Type B pancreatic cell (in vitro differentiated cells): ENCODE data around the gene LRIG1. TPM values are rescaled to one million over a fixed set of nuclear protein-coding genes. Genes with fewer than 3 reads are reported as not detected.

ENCODE experiments used
- DNase-seq: peaks from one replicate; pipeline ENCODE4 v3.0.0; 2021; ENCODE audit warnings: mixed read lengths; ENCODE audit not compliant: unreplicated experiment; ENCODE audit errors: extremely low spot score
- H3K27ac Mint-ChIP-seq: 2 replicates; pipeline ENCODE4 v1.8.0; 2021; ENCODE audit warnings: mild to moderate bottlenecking, mixed read lengths
- H3K27me3 Mint-ChIP-seq: 2 replicates; pipeline ENCODE4 v1.8.0; 2021; ENCODE audit warnings: mixed read lengths
- H3K36me3 Mint-ChIP-seq: 2 replicates; pipeline ENCODE4 v1.8.0; 2021; ENCODE audit warnings: mixed read lengths
- H3K4me1 Mint-ChIP-seq: one replicate; pipeline ENCODE4 v1.8.0; 2021; ENCODE audit warnings: mixed read lengths; ENCODE audit not compliant: unreplicated experiment
- H3K4me3 Mint-ChIP-seq: 2 replicates; pipeline ENCODE4 v1.8.0; 2021; ENCODE audit warnings: mild to moderate bottlenecking, mixed read lengths
- H3K9me3 Mint-ChIP-seq: 2 replicates; pipeline ENCODE4 v1.8.0; 2021; ENCODE audit warnings: mixed read lengths
- CTCF ChIP-seq: fragments of 200-600 bp; sonication (generic); conservative IDR thresholded peaks from 2 replicates; pipeline ENCODE4 v1.5.0; 2021; ENCODE audit warnings: antibody characterized with exemption, mild to moderate bottlenecking
- total RNA-seq: library from RNA; stranded (reverse); gene quantifications from 2 replicates; pipeline ENCODE4 v1.2.1, GENCODE V29; 2021; ENCODE audit warnings: low replicate concordance

The LRIG1 gene
- total RNA-seq, 1 donor from 2014 or later: 28.9 TPM

GRCh38 chr3:66355997-66356396, 144.8 kb downstream of the LRIG1 start:
- Mint-ChIP-seq H3K9me3 (no peaks in the 10 kb centered on the region), H3K27ac (no peak overlapping the region), H3K4me3 (no peak overlapping the region), H3K27me3 (peaks cover 40% of the 10 kb centered on the region), H3K36me3 (no peaks in the 10 kb centered on the region), H3K4me1 (peaks cover 7% of the 10 kb centered on the region)
- DNase-seq: no peak
- no peak for TF ChIP-seq CTCF

GRCh38 chr3:66355394-66355793, 145.4 kb downstream of the LRIG1 start:
- H3K4me1 Mint-ChIP-seq: peaks cover 7% of the 10 kb centered on the region
- H3K9me3 Mint-ChIP-seq: no peaks in the 10 kb centered on the region
- no peak for DNase-seq
- no peak for TF ChIP-seq CTCF
- H3K27ac Mint-ChIP-seq: no peak overlapping the region
- no peaks in the 10 kb centered on the region for H3K36me3 Mint-ChIP-seq
- peaks cover 37% of the 10 kb centered on the region for H3K27me3 Mint-ChIP-seq
- H3K4me3 Mint-ChIP-seq: no peak overlapping the region

GRCh38 chr3:66354001-66354400, 146.8 kb downstream of the LRIG1 start:
- TF ChIP-seq CTCF: no peak
- H3K9me3 Mint-ChIP-seq: no peaks in the 10 kb centered on the region
- H3K27me3 Mint-ChIP-seq: peaks cover 31% of the 10 kb centered on the region
- no peak overlapping the region for H3K27ac Mint-ChIP-seq
- H3K4me3 Mint-ChIP-seq: no peak overlapping the region
- no peaks in the 10 kb centered on the region for H3K36me3 Mint-ChIP-seq
- peaks cover 7% of the 10 kb centered on the region for H3K4me1 Mint-ChIP-seq
- DNase-seq: no peak

GRCh38 chr3:66353530-66353929, 147.3 kb downstream of the LRIG1 start:
- H3K27me3 Mint-ChIP-seq: peaks cover 26% of the 10 kb centered on the region
- no peaks in the 10 kb centered on the region for H3K9me3 Mint-ChIP-seq
- no peak for DNase-seq

GRCh38 chr3:66353039-66353438, 147.8 kb downstream of the LRIG1 start:
- H3K4me3 Mint-ChIP-seq: no peak overlapping the region
- peaks cover 21% of the 10 kb centered on the region for H3K27me3 Mint-ChIP-seq
- H3K9me3 Mint-ChIP-seq: no peaks in the 10 kb centered on the region
- no peak for DNase-seq
- no peak overlapping the region for H3K27ac Mint-ChIP-seq
- H3K36me3 Mint-ChIP-seq: no peaks in the 10 kb centered on the region
- H3K4me1 Mint-ChIP-seq: peaks cover 7% of the 10 kb centered on the region
- no peak for TF ChIP-seq CTCF

More at GRCh38 chr3:66353530-66353929, 147.3 kb downstream of the LRIG1 start:
- no peaks in the 10 kb centered on the region for H3K36me3 Mint-ChIP-seq
- H3K4me1 Mint-ChIP-seq: peaks cover 7% of the 10 kb centered on the region
- H3K27ac Mint-ChIP-seq: no peak overlapping the region
- no peak for TF ChIP-seq CTCF
- H3K4me3 Mint-ChIP-seq: no peak overlapping the region

- H3K9me3 Mint-ChIP-seq: peaks cover 5% of the 10 kb centered on the region
- H3K36me3 Mint-ChIP-seq: peaks cover 8% of the 10 kb centered on the region
- H3K4me1 Mint-ChIP-seq: peaks cover 7% of the 10 kb centered on the region
- TF ChIP-seq CTCF: no peak
- H3K4me3 Mint-ChIP-seq: no peak overlapping the region
- no peak overlapping the region for H3K27ac Mint-ChIP-seq
- peaks cover 13% of the 10 kb centered on the region for H3K27me3 Mint-ChIP-seq
- DNase-seq: no peak
Observed at GRCh38 chr3:66350601-66351000, 150.2 kb downstream of the LRIG1 start.
